SK-N-SH treated with all-trans-retinoic acid at 6 μM for 48 hours (cell line): ENCODE results near the gene POU2F1.

ENCODE experiments used
- ATAC-seq: fragments of 200-7000 bp; cut with Tn5 transposase; 3 replicates; pipeline ENCODE4 v1.9.1; 2020; ENCODE audit warnings: mild to moderate bottlenecking, moderate library complexity
- ARNTL ChIP-seq: fragments of 450-650 bp; formaldehyde crosslinking; IDR thresholded peaks from 2 replicates; pipeline ENCODE4 v1.5.0; 2020; ENCODE audit warnings: low read depth, mild to moderate bottlenecking, moderate library complexity, borderline replicate concordance
- BACH2 ChIP-seq: fragments of 250-450 bp; sonication (Bioruptor Pico); IDR thresholded peaks from 2 replicates; pipeline ENCODE4 v1.9.0; 2021; ENCODE audit warnings: mild to moderate bottlenecking, borderline replicate concordance
- CSDC2 ChIP-seq: fragments of 250-450 bp; sonication (Bioruptor Pico); IDR thresholded peaks from 2 replicates; pipeline ENCODE4 v1.5.0; 2020; ENCODE audit warnings: mild to moderate bottlenecking, moderate library complexity
- ESRRG ChIP-seq: fragments of 250-450 bp; sonication (Bioruptor Pico); IDR thresholded peaks from 2 replicates; pipeline ENCODE4 v1.6.1; 2021; ENCODE audit warnings: mild to moderate bottlenecking
- GLIS3 ChIP-seq: fragments of 250-450 bp; sonication (Bioruptor Pico); IDR thresholded peaks from 2 replicates; pipeline ENCODE4 v1.5.0; 2020; ENCODE audit warnings: mild to moderate bottlenecking, moderate library complexity
- ISL1 ChIP-seq: fragments of 250-450 bp; sonication (Bioruptor Pico); IDR thresholded peaks from 2 replicates; pipeline ENCODE4 v2.1.2; 2022; ENCODE audit warnings: mild to moderate bottlenecking, moderate library complexity
- OSR1 ChIP-seq: fragments of 250-450 bp; sonication (Bioruptor Pico); IDR thresholded peaks from 2 replicates; pipeline ENCODE4 v1.8.0; 2022; ENCODE audit warnings: moderate library complexity, mild to moderate bottlenecking, inconsistent platforms
- PPARA ChIP-seq: fragments of 250-450 bp; sonication (Bioruptor Pico); IDR thresholded peaks from 2 replicates; pipeline ENCODE4 v1.5.0; 2020; ENCODE audit warnings: mild to moderate bottlenecking, borderline replicate concordance
- RARB ChIP-seq: fragments of 250-450 bp; sonication (Bioruptor Pico); IDR thresholded peaks from 2 replicates; pipeline ENCODE4 v1.8.0; 2021; ENCODE audit warnings: mild to moderate bottlenecking, moderate library complexity
- SNAI2 ChIP-seq: fragments of 250-450 bp; sonication (Bioruptor Pico); IDR thresholded peaks from 2 replicates; pipeline ENCODE4 v1.5.0; 2020; ENCODE audit warnings: mild to moderate bottlenecking, moderate library complexity
- TCF4 ChIP-seq: fragments of 250-450 bp; sonication (Bioruptor Pico); IDR thresholded peaks from 2 replicates; pipeline ENCODE4 v1.8.0; 2021; ENCODE audit warnings: mild to moderate bottlenecking, moderate library complexity, borderline replicate concordance
- TOX ChIP-seq: fragments of 250-450 bp; sonication (Bioruptor Pico); IDR thresholded peaks from 2 replicates; pipeline ENCODE4 v1.8.0; 2021; ENCODE audit warnings: mild to moderate bottlenecking, moderate library complexity, borderline replicate concordance
- ZC3H10 ChIP-seq: fragments of 250-450 bp; sonication (Bioruptor Pico); IDR thresholded peaks from 2 replicates; pipeline ENCODE4 v1.5.1; 2021; ENCODE audit warnings: mild to moderate bottlenecking, moderate library complexity
- ZFP3 ChIP-seq: fragments of 250-450 bp; sonication (Bioruptor Pico); IDR thresholded peaks from 2 replicates; pipeline ENCODE4 v1.5.0; 2020; ENCODE audit warnings: mild to moderate bottlenecking, moderate library complexity
- ZFP30 ChIP-seq: fragments of 450-650 bp; formaldehyde crosslinking; IDR thresholded peaks from 2 replicates; pipeline ENCODE4 v1.5.0; 2022; ENCODE audit warnings: mild to moderate bottlenecking, moderate library complexity
- ZNF565 ChIP-seq: fragments of 450-650 bp; formaldehyde crosslinking; conservative IDR thresholded peaks from 2 replicates; pipeline ENCODE4 v1.5.0; 2020; ENCODE audit warnings: low read depth, mild to moderate bottlenecking, moderate library complexity
- ZNF70 ChIP-seq: fragments of 450-650 bp; formaldehyde crosslinking; IDR thresholded peaks from 2 replicates; pipeline ENCODE4 v1.5.0; 2020; ENCODE audit warnings: mild to moderate bottlenecking, moderate library complexity
- ZNF8 ChIP-seq: fragments of 450-650 bp; formaldehyde crosslinking; IDR thresholded peaks from 2 replicates; pipeline ENCODE4 v1.5.0; 2020; ENCODE audit warnings: mild to moderate bottlenecking, moderate library complexity
- TF ChIP-seq, protein P1 (sequence below): fragments of 250-450 bp; sonication (Bioruptor Pico); IDR thresholded peaks from 2 replicates; pipeline ENCODE4 v1.5.0; 2020; ENCODE audit warnings: mild to moderate bottlenecking, moderate library complexity
- TF ChIP-seq, protein P2 (sequence below): fragments of 250-450 bp; sonication (Bioruptor Pico); IDR thresholded peaks from 2 replicates; pipeline ENCODE4 v1.5.1; 2020; ENCODE audit warnings: low read depth, mild to moderate bottlenecking, moderate library complexity
- TF ChIP-seq, protein P3 (sequence below): fragments of 250-450 bp; sonication (Bioruptor Pico); IDR thresholded peaks from 2 replicates; pipeline ENCODE4 v1.5.1; 2021; ENCODE audit warnings: mild to moderate bottlenecking, moderate library complexity
- TF ChIP-seq, protein P4 (sequence below): fragments of 250-450 bp; sonication (Bioruptor Pico); IDR thresholded peaks from 2 replicates; pipeline ENCODE4 v1.8.0; 2020; ENCODE audit warnings: mild to moderate bottlenecking, moderate library complexity, borderline replicate concordance

The POU2F1 gene

DNA sequence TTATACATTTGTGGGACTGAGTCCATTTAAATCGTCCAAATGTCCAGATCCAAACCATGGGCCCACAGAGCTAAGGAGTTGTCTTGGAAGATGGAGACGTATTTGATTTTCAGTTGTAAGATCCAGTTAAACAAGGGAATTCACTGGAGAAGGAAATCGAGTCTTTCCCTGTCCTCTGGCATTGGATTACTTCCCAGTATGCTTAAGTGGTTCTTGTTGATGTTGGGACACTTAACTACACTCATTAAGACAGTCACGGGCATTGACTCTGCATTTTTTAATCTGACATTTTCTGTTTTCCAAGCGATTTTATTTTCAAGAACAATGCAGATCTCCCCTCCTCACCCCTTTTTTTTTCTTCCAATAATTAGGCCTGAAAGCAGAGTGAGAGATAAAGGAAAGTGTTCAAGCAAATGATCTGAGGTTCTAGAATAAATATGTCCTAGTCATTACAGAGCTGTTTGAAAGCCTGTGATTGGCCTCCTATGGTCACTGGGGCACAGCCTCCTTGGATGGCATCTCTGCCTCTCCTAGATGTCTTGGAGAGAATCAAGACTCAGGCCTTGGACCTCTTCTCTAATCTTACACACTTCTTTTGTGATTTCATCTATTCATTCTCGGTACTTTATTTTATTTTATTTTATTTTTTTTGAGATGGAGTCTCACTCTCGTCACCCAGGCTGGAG lies 248.7 kb downstream of the POU2F1 start:
- ATAC-seq: no peak
- TF ChIP-seq OSR1 (CRISPR knock-in tag): no peak

DNA sequence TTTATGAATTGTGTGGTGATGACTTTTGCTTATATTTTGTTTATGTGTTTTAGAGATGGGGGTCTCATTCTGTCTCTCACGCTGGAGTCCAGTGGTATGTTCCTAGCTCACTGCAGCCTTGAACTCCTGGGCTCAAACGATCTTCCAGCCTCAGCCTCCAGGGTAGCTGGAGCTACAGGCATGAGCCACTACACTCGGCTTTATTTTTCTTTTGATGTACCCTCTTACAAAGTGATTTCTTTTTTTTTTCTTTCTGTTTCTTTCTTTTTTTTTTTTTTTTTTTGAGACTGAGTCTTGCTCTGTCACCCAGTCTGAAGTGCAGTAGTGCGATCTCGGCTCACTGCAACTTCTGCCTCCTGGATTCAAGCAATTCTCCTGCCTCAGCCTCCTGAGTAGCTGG lies 250.9 kb downstream of the POU2F1 start:
- no peak for TF ChIP-seq SNAI2
- TF ChIP-seq PPARA: no peak
- TF ChIP-seq GLIS3: no peak
- TF ChIP-seq ZNF8 (CRISPR knock-in tag): no peak
- TF ChIP-seq ZNF565 (CRISPR knock-in tag): no peak
- TF ChIP-seq, protein P1, sequence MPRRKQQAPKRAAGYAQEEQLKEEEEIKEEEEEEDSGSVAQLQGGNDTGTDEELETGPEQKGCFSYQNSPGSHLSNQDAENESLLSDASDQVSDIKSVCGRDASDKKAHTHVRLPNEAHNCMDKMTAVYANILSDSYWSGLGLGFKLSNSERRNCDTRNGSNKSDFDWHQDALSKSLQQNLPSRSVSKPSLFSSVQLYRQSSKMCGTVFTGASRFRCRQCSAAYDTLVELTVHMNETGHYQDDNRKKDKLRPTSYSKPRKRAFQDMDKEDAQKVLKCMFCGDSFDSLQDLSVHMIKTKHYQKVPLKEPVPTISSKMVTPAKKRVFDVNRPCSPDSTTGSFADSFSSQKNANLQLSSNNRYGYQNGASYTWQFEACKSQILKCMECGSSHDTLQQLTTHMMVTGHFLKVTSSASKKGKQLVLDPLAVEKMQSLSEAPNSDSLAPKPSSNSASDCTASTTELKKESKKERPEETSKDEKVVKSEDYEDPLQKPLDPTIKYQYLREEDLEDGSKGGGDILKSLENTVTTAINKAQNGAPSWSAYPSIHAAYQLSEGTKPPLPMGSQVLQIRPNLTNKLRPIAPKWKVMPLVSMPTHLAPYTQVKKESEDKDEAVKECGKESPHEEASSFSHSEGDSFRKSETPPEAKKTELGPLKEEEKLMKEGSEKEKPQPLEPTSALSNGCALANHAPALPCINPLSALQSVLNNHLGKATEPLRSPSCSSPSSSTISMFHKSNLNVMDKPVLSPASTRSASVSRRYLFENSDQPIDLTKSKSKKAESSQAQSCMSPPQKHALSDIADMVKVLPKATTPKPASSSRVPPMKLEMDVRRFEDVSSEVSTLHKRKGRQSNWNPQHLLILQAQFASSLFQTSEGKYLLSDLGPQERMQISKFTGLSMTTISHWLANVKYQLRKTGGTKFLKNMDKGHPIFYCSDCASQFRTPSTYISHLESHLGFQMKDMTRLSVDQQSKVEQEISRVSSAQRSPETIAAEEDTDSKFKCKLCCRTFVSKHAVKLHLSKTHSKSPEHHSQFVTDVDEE (CRISPR knock-in tag): no peak
- TF ChIP-seq OSR1 (CRISPR knock-in tag): no peak
- TF ChIP-seq, protein P2, sequence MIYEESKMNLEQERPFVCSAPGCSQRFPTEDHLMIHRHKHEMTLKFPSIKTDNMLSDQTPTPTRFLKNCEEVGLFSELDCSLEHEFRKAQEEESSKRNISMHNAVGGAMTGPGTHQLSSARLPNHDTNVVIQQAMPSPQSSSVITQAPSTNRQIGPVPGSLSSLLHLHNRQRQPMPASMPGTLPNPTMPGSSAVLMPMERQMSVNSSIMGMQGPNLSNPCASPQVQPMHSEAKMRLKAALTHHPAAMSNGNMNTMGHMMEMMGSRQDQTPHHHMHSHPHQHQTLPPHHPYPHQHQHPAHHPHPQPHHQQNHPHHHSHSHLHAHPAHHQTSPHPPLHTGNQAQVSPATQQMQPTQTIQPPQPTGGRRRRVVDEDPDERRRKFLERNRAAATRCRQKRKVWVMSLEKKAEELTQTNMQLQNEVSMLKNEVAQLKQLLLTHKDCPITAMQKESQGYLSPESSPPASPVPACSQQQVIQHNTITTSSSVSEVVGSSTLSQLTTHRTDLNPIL: no peak
- TF ChIP-seq TOX (CRISPR knock-in tag): no peak
- no peak for TF ChIP-seq ZFP30 (CRISPR knock-in tag)
- no peak for TF ChIP-seq BACH2 (CRISPR knock-in tag)
- TF ChIP-seq, protein P3, sequence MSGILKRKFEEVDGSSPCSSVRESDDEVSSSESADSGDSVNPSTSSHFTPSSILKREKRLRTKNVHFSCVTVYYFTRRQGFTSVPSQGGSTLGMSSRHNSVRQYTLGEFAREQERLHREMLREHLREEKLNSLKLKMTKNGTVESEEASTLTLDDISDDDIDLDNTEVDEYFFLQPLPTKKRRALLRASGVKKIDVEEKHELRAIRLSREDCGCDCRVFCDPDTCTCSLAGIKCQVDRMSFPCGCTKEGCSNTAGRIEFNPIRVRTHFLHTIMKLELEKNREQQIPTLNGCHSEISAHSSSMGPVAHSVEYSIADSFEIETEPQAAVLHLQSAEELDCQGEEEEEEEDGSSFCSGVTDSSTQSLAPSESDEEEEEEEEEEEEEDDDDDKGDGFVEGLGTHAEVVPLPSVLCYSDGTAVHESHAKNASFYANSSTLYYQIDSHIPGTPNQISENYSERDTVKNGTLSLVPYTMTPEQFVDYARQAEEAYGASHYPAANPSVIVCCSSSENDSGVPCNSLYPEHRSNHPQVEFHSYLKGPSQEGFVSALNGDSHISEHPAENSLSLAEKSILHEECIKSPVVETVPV (CRISPR knock-in tag): no peak
- no peak for TF ChIP-seq ESRRG (CRISPR knock-in tag)
- TF ChIP-seq CSDC2 (CRISPR knock-in tag): no peak
- no peak for TF ChIP-seq RARB
- TF ChIP-seq ZFP3: no peak
- TF ChIP-seq TCF4: no peak
- no peak for TF ChIP-seq ARNTL (CRISPR knock-in tag)
- TF ChIP-seq ZC3H10 (CRISPR knock-in tag): no peak
- no peak for TF ChIP-seq ZNF70 (CRISPR knock-in tag)
- no peak for ATAC-seq

DNA sequence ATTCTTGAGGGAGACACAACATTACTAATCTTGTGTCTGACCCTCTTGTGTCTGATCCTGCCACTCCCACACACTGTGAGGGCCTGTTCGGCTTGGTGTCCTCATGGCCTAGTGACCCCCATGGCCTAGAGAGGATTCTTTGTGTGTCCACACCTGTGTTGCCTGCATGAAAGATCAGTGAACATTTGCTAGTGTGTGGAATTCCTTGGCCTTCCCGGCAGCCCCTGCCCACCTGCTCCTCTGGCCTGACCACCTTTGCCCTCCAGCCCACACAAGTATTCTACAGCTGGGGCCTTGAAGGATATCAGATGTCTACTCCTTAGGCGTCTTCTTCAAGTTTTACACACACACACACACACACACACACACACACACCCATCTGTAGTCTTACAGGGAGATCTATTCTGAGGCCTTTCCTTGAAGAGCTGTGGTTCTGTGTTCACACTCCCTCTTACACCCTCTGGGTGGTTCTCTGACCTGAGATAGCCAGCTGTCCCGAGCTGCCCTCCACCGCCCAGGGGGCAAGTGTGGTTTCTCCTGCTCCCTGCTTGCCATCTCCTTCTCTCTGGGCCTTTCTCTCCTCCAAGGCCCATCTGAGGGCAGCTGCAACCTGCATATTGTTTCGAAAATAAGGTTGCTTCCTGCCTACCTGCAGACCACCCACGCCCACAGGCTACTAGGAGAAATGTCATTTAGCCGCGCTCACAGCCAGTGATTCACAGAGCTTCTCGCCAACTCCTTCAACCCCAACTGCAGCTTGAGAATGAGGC lies 252.3 kb downstream of the POU2F1 start:
- TF ChIP-seq BACH2 (CRISPR knock-in tag) (no peak), CSDC2 (CRISPR knock-in tag) (no peak), ZNF70 (CRISPR knock-in tag) (no peak), ISL1 (CRISPR knock-in tag) (no peak), TOX (CRISPR knock-in tag) (no peak), ARNTL (CRISPR knock-in tag) (no peak), ZFP30 (CRISPR knock-in tag) (no peak), PPARA (no peak), GLIS3 (no peak), OSR1 (CRISPR knock-in tag) (no peak), TCF4 (no peak), ZNF8 (CRISPR knock-in tag) (no peak), ZNF565 (CRISPR knock-in tag) (no peak), ZC3H10 (CRISPR knock-in tag) (no peak), RARB (no peak), ESRRG (CRISPR knock-in tag) (no peak)
- TF ChIP-seq, protein P4, sequence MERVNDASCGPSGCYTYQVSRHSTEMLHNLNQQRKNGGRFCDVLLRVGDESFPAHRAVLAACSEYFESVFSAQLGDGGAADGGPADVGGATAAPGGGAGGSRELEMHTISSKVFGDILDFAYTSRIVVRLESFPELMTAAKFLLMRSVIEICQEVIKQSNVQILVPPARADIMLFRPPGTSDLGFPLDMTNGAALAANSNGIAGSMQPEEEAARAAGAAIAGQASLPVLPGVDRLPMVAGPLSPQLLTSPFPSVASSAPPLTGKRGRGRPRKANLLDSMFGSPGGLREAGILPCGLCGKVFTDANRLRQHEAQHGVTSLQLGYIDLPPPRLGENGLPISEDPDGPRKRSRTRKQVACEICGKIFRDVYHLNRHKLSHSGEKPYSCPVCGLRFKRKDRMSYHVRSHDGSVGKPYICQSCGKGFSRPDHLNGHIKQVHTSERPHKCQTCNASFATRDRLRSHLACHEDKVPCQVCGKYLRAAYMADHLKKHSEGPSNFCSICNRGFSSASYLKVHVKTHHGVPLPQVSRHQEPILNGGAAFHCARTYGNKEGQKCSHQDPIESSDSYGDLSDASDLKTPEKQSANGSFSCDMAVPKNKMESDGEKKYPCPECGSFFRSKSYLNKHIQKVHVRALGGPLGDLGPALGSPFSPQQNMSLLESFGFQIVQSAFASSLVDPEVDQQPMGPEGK (CRISPR knock-in tag): no peak
- TF ChIP-seq, protein P1 (CRISPR knock-in tag): no peak
- TF ChIP-seq, protein P2: no peak
- ATAC-seq: no peak; the same call in 2 of the 3 replicates
